NCI-H2196 (cell line): ENCODE data around the gene ADAMTS19.
"Not testable (repeated sequence)": the region's sequence is repeated elsewhere in the genome, so short reads cannot be mapped to it uniquely, and the experiment has no call there.

Source experiments
- DNase-seq: peaks from one replicate; lab custom pipeline; 2025; ENCODE audit not compliant: unreplicated experiment; lab: John Stamatoyannopoulos, UW

Gene ADAMTS19

DNA sequence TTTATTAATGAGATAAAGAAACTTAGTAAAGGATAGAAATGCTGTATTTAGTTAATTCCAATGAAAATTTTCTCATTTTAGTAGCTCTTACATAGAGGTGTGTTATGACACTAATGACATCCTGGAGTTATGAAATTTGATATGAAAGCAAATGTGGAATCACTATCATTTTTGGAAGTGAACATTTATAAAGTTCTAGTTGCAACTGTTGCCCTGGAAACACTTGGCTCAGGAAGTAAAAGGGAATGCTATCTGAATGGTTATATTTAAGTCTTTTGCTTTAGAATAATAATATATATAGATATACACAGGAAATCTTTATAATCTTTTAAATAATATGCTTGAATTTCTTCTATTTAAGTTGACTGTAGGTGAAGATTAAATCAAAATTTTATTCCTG is 16.7 kb downstream of the ADAMTS19 start:
- no peak for DNase-seq

GRCh38 chr5:129477532-129477931 is 17.4 kb downstream of the ADAMTS19 start:
- DNase-seq = no peak

- DNase-seq = no peak
Observed at GRCh38 chr5:129481161-129481560, 21.1 kb downstream of the ADAMTS19 start.

DNA sequence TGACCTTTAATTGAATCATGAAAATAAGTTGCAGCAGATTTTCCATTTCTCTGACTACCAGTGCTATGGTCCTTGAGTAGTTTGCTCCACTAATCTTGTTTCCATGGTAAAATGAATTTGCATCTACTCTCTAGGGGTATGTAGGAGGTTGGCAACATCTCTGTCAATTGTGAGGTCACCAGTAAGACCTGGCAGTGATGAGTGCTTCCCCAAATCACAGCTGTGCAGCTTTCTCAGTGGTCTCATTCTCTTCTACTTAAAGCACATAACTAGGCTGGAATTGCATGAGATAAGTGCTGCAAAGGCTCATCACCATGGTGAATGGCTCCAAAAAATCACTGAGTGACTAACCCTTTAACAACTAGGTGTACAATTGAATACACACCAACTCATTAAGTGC is 36.3 kb downstream of the ADAMTS19 start:
- DNase-seq = no peak

DNA sequence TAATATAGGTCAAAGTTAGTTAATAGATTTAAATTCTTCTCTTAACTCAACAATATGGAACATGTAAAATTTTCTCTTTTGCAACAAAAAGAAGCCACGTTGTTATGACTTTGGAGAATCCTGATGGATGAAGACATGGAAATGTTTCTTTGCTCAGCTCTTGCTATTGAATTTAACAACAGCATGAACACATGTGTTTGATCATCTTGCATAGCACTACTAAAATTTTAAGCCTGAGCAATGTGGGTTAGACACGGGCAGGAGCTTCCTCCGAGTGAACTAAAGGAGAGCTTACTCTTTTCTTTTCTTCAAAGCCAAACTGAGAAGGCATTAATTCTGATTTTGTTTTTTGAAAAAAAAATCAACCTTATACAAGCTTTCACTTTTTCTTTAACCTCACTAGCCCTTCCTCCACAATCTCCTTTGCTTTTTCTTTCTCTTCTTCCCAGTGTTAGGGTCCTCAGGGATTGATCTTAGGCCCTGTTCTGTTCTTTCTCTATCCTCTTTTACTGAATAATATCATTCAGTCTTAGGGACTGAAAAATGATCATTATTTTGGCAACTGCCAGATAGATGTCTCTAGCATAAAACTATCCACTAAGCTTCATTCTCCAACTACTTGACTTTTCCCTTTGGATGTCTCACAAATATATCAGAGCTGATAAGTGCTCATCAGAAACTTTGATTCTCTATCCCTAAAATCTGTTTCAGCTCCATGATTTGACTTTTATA is 36.9 kb downstream of the ADAMTS19 start:
- DNase-seq = no peak

DNA sequence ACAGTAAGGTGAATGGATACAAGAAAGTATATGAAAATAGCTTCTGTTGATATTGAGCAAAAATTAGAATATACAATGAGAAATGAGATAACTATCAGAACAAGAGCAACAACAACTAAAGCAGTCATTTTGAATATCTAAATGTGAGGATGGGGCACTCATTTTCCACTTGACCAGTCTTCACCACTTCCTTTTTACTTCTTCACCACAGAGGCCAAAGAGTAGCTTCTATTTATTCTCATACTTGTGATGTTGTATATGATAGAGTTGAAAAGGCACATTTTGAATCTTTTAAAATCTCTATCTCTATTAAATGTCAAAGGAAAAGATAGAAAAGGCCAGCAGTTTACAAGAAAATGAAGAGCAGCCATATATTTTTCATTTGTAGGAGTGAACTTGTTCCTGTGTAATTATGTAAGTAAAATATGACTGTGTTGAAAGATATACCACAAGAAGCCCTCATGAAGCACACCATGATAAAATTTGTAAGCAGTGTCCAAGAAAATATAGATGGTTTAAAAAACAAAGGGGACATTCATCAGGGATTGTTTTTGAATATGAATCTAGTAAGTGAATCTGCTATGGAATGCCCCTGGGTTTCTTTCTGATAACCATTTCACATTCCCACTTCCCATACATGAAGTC is 39.2 kb downstream of the ADAMTS19 start:
- DNase-seq = no peak

- no peak for DNase-seq
Observed at GRCh38 chr5:129500101-129500500, 40.0 kb downstream of the ADAMTS19 start.

- DNase-seq = no peak
Observed at GRCh38 chr5:129506086-129506485, 46.0 kb downstream of the ADAMTS19 start.

DNA sequence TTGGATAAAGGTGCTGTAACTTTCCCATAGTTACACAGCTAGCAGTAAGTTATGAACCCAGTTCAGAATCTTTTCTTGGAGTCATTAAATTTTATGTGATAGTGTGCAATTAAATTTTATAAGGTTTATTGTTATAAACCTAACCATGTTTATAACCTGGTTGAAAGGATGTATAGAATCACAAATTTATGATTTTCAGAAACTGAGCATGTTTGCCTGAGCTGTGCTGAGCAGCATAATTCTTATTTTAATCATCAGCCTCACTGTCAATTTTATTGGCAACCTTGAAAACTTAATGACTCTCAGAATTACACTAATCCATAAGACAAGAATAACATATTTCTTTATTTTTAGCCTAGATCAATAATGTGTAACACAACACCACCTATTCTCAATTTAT is 46.9 kb downstream of the ADAMTS19 start:
- no peak for DNase-seq

GRCh38 chr5:129507527-129507926 is 47.4 kb downstream of the ADAMTS19 start:
- no peak for DNase-seq

DNA sequence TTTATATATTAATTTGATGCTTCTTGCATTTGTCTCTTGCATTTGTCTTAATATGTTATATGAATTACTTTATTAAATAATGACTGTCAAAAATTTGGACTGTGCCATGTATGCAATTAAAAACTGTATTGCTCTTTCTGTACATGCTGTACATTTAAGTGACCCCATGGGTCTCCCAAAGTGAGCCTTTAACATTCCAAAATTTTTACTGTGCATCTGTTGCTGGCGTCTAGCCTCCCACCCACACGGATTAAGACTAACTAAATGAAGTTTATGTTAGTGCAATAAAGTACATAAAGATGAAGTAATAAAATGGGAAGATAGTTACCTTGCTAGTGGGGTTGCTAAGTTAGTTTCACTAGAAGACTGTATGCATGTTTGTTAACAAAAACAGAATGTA is 48.5 kb downstream of the ADAMTS19 start:
- DNase-seq = no peak

GRCh38 chr5:129509363-129509975 is 49.4 kb downstream of the ADAMTS19 start:
- DNase-seq = no peak

GRCh38 chr5:129511291-129511690 is 51.2 kb downstream of the ADAMTS19 start:
- DNase-seq = no peak

DNA sequence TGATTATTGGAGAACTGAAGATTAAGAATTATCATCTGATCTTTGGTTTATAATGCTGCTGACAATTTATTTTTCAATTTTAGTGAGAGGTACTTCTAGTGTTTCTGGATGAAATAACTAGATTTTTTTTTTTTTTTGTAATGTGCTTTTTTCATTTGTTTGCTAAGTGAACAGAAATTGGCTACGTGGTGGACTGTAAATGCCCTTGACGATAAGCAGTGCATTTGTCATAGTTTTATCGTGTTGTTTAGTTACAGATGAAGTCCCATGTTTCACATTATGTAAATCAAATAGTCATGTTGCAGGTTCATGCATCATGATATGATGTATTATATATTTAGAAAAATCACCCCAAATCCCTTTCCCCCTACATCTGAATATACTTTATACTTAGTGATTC is 81.0 kb downstream of the ADAMTS19 start:
- DNase-seq = no peak

- DNase-seq = no peak
Observed at GRCh38 chr5:129541648-129542251, 81.7 kb downstream of the ADAMTS19 start.

DNA sequence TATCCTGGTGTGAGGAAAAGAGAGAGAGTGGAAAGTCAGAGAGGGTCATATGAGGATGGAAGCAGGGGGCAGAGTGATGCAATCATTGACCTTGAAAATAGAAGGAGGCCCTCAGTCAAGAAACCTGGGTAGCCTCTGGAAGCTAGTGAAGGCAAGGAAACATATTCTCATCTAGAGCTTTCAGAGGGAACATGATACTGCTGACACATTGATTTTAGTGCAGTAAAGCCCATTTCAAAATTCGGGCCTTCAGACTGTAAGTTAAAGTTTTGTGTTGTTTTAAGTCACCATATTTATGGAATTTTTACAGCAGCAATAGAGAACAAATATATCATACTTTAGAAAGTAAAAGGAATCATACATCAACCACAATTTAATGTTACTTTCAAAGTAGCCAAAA is 87.0 kb downstream of the ADAMTS19 start:
- no peak for DNase-seq

DNA sequence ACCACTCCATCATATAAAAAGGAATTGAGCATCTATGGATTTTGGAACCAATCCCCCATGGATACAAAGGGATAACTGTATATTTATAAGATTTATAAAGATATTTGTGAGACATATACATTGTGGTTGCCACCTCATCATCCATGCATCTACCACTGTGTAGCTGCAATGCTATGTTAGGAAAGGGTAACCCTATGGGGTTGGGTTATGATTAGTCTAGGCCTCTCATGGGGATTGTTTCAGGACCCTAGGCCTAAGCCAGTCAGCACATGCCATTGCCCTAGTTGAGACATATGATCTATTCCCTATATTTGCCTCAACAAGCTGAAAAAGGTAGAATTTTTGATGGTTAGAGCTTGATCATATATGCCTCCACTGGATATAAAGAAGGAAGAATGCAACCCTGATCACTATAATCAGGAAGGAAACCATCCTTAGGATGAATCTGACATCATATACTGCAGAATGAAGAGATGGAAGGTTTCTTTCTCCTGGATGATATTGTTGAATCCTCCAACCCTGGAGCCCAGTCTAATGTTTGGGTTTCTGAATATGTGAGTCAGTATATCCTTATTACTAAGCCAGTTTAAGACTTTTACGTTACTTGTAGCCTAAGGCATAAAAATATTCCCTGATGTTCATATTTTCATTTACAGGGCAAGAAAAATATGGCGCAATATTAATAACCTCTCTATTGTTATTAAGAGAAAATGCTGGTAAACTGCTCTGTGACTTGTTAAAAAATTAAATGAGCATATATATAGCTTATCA is 94.2 kb downstream of the ADAMTS19 start:
- DNase-seq = no peak

DNA sequence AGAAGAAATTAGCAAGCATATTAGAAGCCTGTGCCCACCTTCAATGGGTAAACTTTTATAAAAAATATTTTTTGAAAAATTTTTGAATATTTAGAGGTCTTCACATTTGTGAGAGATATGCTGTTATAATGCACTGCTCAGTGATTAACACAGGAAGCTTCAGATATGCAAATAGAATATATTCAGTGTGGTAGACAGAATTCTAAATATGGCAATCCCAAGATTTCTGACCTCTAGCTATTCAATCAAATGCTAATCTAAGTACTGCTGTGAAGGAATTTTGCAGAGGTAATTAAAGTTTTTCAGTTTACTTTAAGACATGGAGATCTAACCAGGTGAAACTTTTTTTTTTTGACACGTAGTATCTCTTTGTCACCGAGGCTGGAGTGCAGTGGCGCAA is 103.5 kb downstream of the ADAMTS19 start:
- DNase-seq = no peak

- no peak for DNase-seq
Observed at GRCh38 chr5:129569295-129569694, 109.2 kb downstream of the ADAMTS19 start.

GRCh38 chr5:129572060-129572459 is 112.0 kb downstream of the ADAMTS19 start:
- DNase-seq = no peak

- DNase-seq = not testable (repeated sequence)
Observed at GRCh38 chr5:129584496-129584895, 124.4 kb downstream of the ADAMTS19 start.
